Measurements from ENCODE around the gene RNPEP.
A peak's percentile ranks its signal among the peaks of the same experiment; 100 is the strongest.

DNA sequence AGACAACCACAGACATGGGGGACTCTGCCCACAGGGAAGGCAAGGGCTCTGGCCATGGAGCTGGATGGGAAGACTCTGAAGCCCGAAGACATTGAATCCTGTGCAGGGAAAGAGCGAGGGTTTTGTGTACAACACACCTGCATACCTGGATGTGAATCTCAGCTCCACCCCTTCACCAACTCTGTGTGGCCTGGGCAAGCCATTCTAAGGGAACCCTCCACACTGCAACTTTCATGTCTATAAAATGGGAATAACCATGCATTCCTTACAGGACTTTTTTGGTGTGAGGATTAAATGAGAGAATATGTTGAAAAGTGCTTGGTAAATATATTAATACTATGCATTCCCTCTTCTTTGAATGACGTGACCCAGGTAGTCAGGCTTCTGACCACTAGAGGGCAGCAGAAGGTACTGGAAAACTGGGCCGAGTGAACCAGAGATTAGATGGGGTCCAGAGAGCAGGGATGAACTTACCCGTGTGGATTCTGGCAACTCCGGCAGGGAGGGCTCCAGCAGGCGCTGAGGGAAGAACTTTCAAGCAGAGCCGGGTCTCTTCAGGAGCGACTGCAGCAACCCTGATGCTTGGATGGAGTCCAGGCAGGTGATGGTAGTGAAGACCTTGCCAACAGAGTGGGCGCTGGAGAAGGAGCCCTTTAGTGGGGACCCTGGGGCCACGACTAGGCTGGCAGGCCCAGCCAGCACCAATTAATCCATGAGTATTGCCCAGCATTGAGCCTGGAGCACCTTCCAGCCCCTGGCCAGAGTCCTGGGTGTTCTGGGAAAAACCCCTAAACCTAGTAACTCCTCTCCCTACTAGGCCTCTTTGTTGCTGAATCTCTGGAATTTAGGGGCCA, 27.1 kb downstream of the RNPEP start:
- TF ChIP-seq, protein P1, sequence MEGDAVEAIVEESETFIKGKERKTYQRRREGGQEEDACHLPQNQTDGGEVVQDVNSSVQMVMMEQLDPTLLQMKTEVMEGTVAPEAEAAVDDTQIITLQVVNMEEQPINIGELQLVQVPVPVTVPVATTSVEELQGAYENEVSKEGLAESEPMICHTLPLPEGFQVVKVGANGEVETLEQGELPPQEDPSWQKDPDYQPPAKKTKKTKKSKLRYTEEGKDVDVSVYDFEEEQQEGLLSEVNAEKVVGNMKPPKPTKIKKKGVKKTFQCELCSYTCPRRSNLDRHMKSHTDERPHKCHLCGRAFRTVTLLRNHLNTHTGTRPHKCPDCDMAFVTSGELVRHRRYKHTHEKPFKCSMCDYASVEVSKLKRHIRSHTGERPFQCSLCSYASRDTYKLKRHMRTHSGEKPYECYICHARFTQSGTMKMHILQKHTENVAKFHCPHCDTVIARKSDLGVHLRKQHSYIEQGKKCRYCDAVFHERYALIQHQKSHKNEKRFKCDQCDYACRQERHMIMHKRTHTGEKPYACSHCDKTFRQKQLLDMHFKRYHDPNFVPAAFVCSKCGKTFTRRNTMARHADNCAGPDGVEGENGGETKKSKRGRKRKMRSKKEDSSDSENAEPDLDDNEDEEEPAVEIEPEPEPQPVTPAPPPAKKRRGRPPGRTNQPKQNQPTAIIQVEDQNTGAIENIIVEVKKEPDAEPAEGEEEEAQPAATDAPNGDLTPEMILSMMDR (conservative IDR thresholded peaks at IDR 0.05; ENCODE audit: low read length): peak; percentile 89
- TF ChIP-seq EZH2phosphoT487 (IDR thresholded peaks at IDR 0.05; ENCODE audit: borderline replicate concordance): no peak
